Measurements from ENCODE around the gene IDH3B.
A peak's percentile ranks its signal among the peaks of the same experiment; 100 is the strongest.
"Not testable (repeated sequence)": the region's sequence is repeated elsewhere in the genome, so short reads cannot be mapped to it uniquely, and the experiment has no call there.

The IDH3B gene

DNA sequence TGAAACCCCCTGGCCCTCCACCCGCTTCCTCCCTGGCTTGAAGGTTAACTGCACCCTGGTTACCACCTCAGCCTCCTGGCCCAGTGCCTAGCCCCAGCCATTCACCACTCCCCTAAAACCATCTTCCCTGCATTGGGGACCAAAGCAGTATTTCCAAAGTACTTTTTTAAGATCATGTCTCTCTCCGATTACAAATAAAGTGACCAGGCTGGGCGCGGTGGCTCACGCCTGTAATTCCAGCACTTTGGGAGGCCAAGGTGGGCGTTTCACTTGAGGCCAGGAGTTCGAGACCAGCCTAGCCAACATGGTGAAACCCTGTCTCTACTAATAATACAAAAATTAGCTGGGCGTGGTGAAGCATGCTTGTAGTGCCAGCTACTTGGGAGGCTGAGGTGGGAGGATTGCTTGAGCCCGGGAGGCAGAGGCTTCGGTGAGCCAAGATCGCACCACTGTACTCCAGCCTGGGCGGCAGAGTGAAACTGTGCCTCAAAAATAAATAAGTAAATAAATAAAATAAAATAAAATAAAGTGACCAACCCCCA is 32.0 kb upstream of the IDH3B start:
- peak in 3 of 42 donors; percentile 30 to 38 (median 35) for DNase-seq
- intact Hi-C loops (cut with DNase I) = loop anchor here (10.0 kb wide), 1 partner anchor 139 kb away; no protein-coding TSS in a partner anchor

GRCh38 chr20:2695206-2695983 is 31.4 kb upstream of the IDH3B start:
- peak in 1 of 42 donors; percentile 22 for DNase-seq

GRCh38 chr20:2694519-2694918 is 30.5 kb upstream of the IDH3B start:
- peak in 1 of 42 donors; percentile 35 for DNase-seq
- intact Hi-C loops (cut with DNase I) = loop anchor here (5.0 to 10.0 kb wide), 2 partner anchors 48 to 140 kb away; no protein-coding TSS in a partner anchor

More at GRCh38 chr20:2695206-2695983, 31.4 kb upstream of the IDH3B start:
- intact Hi-C loops (cut with DNase I) = loop anchor here (10.0 kb wide), 1 partner anchor 139 kb away; no protein-coding TSS in a partner anchor

GRCh38 chr20:2694008-2694471 is 30.0 kb upstream of the IDH3B start:
- intact Hi-C loops (cut with DNase I) = loop anchor here (5.0 to 10.0 kb wide), 2 partner anchors 48 to 141 kb away; no protein-coding TSS in a partner anchor
- peak in 1 of 42 donors; percentile 36 for DNase-seq

GRCh38 chr20:2693286-2694007 is 29.4 kb upstream of the IDH3B start:
- intact Hi-C loops (cut with DNase I) = loop anchor here (5.0 to 10.0 kb wide), 2 partner anchors 49 to 141 kb away; no protein-coding TSS in a partner anchor
- peak in 38 of 42 donors; percentile 32 to 83 (median 62) for DNase-seq

GRCh38 chr20:2692886-2693285 is 28.9 kb upstream of the IDH3B start:
- peak in 3 of 42 donors; percentile 24 to 33 (median 24) for DNase-seq
- intact Hi-C loops (cut with DNase I) = loop anchor here (5.0 to 10.0 kb wide), 2 partner anchors 49 to 142 kb away; no protein-coding TSS in a partner anchor

DNA sequence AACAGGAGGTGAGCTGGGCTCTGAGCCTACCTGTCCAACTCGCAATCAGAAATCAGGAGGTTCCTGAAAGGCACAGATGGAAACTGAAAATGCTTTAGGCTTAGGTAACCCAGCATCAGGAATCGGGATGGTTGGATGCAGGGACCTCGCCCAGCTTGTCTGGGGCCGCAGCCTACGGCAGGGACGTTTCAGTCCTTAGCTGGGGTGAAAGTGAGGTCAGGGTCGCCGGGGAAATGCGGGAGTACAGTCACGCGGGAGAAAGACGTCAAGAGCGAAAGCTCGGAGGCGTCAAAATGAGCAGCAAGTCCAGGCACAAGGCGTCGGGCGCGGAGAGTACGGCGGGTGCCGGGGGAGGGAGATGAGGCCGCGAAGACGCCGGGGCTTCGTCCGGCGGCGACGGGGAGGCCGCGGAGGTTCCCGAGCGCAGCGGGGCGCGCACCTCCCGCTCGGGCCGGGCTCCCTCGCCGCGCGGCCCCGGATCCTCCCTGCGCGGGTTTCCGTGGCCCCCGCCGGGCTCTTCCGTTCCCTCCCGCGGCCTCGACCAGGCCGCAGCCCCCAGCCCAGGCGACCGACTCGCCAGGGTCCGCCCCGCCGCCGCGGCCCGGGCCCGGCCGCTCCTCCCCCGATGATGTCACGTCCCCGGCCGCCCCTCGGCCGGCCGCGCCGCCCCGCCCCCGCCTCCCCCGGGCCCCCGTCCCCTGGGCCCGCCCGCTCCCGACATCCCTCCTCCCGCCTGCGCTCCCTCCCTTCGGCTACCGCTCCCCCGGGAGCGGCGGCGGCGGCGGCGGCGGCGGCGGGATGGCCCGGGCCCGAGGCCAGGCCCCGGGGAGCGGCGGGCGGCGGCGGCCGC is 28.2 kb upstream of the IDH3B start, which contains the start of gene EBF4:
TSS of gene EBF4 (plus strand) at position 745 of the 850 bp plus-strand sequence. CDS start 866 bp downstream, outside the sequence.
- intact Hi-C loops (cut with DNase I) = loop anchor here (5.0 to 10.0 kb wide), 2 partner anchors 50 to 143 kb away; no protein-coding TSS in a partner anchor
- DNase-seq = peak in 37 of 42 donors; percentile 32 to 86 (median 60)

- intact Hi-C loops (cut with DNase I) = loop anchor here (5.0 to 10.0 kb wide), 2 partner anchors 51 to 143 kb away; no protein-coding TSS in a partner anchor
- peak in 1 of 42 donors; percentile 35 for DNase-seq
Measured at GRCh38 chr20:2691663-2692035, 27.6 kb upstream of the IDH3B start.

- peak in 1 of 42 donors; percentile 37 for DNase-seq
Measured at GRCh38 chr20:2691127-2691526, 27.1 kb upstream of the IDH3B start.

GRCh38 chr20:2690718-2691117 is 26.7 kb upstream of the IDH3B start:
- peak in 2 of 42 donors; percentile 30 to 38 for DNase-seq
- intact Hi-C loops (cut with DNase I) = loop anchor here (5.0 to 10.0 kb wide), 2 partner anchors 52 to 144 kb away; no protein-coding TSS in a partner anchor

More at GRCh38 chr20:2691127-2691526, 27.1 kb upstream of the IDH3B start:
- intact Hi-C loops (cut with DNase I) = loop anchor here (5.0 to 10.0 kb wide), 2 partner anchors 51 to 144 kb away; no protein-coding TSS in a partner anchor

- intact Hi-C loops (cut with DNase I) = loop anchor here (5.0 to 10.0 kb wide), 2 partner anchors 52 to 145 kb away; no protein-coding TSS in a partner anchor
- DNase-seq = peak in 1 of 42 donors; percentile 33
Measured at GRCh38 chr20:2690213-2690612, 26.2 kb upstream of the IDH3B start.

DNA sequence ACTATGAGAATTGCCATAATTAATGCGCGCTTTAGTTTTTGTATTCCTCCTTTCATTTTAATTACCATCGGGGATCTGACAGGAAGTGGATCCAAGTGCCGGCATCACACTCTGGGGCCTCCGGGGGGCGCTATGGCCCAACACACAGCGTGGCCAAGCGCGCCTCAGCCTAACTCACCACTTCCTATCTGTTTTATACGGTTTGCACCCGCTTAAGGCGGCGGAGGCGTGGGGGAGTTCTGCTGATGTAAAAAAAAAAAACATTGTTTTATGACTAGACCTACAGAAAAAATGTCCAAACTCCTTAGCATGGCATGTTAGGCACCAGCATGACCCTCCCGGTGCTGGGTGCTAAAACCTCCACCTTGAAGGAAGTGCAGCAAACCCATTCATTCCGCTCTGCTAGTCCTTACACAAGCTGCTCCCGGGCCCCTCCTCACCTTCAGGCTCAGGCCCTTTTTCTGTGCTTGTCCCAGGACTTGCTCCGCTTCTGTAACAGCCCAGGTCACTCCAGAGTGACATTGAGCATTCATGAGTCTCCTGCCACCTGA is 24.1 kb upstream of the IDH3B start:
- intact Hi-C loops (cut with DNase I) = no loop called here
- DNase-seq = peak in 41 of 42 donors; percentile 35 to 87 (median 68)

DNA sequence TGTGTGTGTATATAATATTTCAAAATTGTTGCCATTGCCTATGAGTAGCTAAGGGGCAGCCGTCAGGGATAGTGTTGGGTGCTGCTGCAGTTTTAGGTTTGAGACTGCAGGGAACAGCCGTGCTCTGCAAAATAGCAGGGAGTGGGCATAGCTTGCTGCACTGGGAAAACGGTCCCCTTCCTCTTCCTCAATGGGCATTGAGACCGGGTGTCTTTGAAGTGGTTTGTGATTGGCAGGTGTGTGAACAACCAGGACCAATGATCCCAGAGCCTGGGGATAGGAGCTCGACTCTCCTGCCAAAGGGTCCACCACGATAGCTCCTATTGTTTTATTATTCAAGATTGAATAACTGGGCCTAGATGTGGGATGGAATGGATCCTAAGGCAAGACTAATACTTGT is 23.5 kb upstream of the IDH3B start:
- intact Hi-C loops (cut with DNase I) = no loop called here
- peak in 2 of 42 donors; percentile 3 for DNase-seq

- DNase-seq; intact Hi-C loops (cut with DNase I): not testable (repeated sequence)
Measured at GRCh38 chr20:2684817-2685216, 20.8 kb upstream of the IDH3B start.

- DNase-seq; intact Hi-C loops (cut with DNase I): not testable (repeated sequence)
Measured at GRCh38 chr20:2682040-2682439, 18.0 kb upstream of the IDH3B start.

- intact Hi-C loops (cut with DNase I) = no loop called here
Measured at GRCh38 chr20:2680046-2680445, 16.0 kb upstream of the IDH3B start.

DNA sequence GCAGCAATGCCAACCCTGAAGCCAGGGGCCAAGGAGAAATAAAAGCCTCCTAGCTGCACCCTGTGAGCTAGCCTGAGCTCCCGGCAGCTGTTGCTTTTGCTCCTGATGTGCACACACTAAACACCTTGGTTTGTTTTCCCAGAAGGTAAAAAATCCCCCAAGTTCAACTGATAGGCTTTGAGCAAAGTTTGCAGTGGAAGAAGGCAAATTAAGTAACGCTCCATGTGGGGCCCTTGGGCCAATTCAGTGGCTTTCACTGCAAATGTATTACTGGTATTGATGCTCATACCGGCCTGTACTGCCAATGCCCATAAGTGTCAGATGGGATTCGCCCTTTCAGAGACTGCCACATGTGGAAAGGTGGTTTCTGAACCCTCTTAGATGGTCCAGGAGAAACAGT is 9.4 kb upstream of the IDH3B start:
- no peak for DNase-seq
- intact Hi-C loops (cut with DNase I) = no loop called here

More at GRCh38 chr20:2680046-2680445, 16.0 kb upstream of the IDH3B start:
- DNase-seq = no peak
